ENCODE measurements around the gene MALSU1.

- TF ChIP-seq CTCF (IDR thresholded peaks at IDR 0.05; ENCODE audit: low read depth, low read length, missing input control) (no peak), EGR1 (IDR thresholded peaks at IDR 0.05; ENCODE audit: low read depth in 2 of 2) (no peak), GABPA (IDR thresholded peaks at IDR 0.05 in 1 of 2, conservative IDR thresholded peaks at IDR 0.05 in 1 of 2) (no peak), REST (IDR thresholded peaks at IDR 0.05) (no peak), TAF1 (conservative IDR thresholded peaks at IDR 0.05) (no peak), YY1 (IDR thresholded peaks at IDR 0.05) (no peak), ATF3 (IDR thresholded peaks at IDR 0.05) (no peak)
Measured at GRCh38 chr7:23353172-23353571, 54.0 kb downstream of the MALSU1 start.

Data from liver (tissue), 3 donors.